ENCODE measurements around the gene HACD2. TPM values are rescaled to one million over a fixed set of nuclear protein-coding genes. Genes with fewer than 3 reads are reported as not detected.

HACD2 gene
- polyA plus RNA-seq, 1 of the 3 experiments (the other 2 are of a cell fraction): 13.8 TPM

DNA sequence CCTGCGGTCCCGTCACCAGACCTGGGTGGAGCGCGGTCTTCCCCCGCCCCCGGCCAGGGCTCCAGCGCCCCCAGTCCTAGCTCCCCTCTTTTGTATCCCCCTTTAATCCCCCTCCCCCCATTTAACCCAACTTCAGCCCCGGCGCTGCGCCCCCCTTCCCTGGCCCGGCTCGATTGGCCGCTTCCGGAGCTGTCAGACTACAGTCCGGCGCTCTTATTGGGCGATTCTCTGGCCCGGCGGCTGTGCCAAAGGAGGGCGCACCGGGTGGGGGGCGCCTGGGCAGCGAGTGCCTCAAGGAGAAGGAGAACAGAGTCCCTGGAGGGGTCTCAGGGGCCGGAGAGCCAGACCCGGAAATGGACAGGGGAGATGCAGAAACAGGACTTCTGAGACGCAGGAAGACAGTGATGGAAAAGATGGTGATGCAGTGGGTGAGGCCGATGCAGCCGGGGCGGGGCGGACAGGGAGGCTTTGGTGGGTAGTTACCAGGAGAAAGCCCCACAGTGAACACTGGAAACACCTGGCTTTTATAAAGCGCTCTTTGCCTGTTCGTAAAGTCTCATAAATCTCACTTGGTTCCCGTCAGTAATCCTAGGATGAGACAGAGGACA, 134.8 kb downstream of the HACD2 start:
- H3K4me2 ChIP-seq: peak overlapping the region; percentile 87
- peak overlapping the region; percentile 84 for H2AFZ ChIP-seq (ENCODE audit: low read depth)
- H3K9me3 ChIP-seq: no peaks in the 10 kb centered on the region
- no peaks in the 10 kb centered on the region for H3K79me2 ChIP-seq (ENCODE audit: insufficient read depth)
- peaks cover 46% of the 10 kb centered on the region for H3K27me3 ChIP-seq (ENCODE audit: insufficient read depth)
- no peak overlapping the region; a peak in 1 of 4 replicates for H3K27ac ChIP-seq (ENCODE audit: low read depth in 2 of 2, low read length in 1 of 2)
- H3K4me1 ChIP-seq (ENCODE audit: control insufficient read depth in 1 of 2, insufficient read depth in 2 of 2, low read depth in 1 of 2, low read length in 1 of 2): peaks cover 0 to 5% of the 10 kb centered on the region in 2 experiments; a peak in 1 of 4 replicates
- DNase-seq: peak; percentile 79
- 7% methylated on average over 33 of the region's 33 CpGs for WGBS (ENCODE audit: low lambda C conversion rate)
- H3K9ac ChIP-seq: no peak overlapping the region
- ChIA-PET POLR2A (no interaction called here), CTCF (interaction anchor here (1.0 to 4.4 kb wide), 4 partner anchors 10 to 39 kb away, joined by 3 to 23 read pairs (median 5); no protein-coding TSS in a partner anchor)
- H3K9me2 ChIP-seq: no peaks in the 10 kb centered on the region
- H3K36me3 ChIP-seq (replicated peaks in 1 of 2; ENCODE audit: control insufficient read depth in 1 of 2, insufficient read depth in 2 of 2, low read length in 1 of 2): no peaks in the 10 kb centered on the region
- H3K4me3 ChIP-seq (ENCODE audit: low read depth in 2 of 2, low read length in 1 of 2): peak overlapping the region; percentile 62 to 64
- H3F3A ChIP-seq (replicated peaks; ENCODE audit: insufficient read depth): no peaks in the 10 kb centered on the region
- H4K20me1 ChIP-seq (ENCODE audit: insufficient read depth): no peaks in the 10 kb centered on the region
- TF ChIP-seq JUND (IDR thresholded peaks at IDR 0.05) (no peak), FOXM1 (IDR thresholded peaks at IDR 0.05; ENCODE audit: low read depth) (no peak), PBX3 (IDR thresholded peaks at IDR 0.05) (peak; percentile 38; the same call in 1 of the 2 replicates), YY1 (IDR thresholded peaks at IDR 0.05; ENCODE audit: low read depth) (no peak)
- TF ChIP-seq, protein P1, sequence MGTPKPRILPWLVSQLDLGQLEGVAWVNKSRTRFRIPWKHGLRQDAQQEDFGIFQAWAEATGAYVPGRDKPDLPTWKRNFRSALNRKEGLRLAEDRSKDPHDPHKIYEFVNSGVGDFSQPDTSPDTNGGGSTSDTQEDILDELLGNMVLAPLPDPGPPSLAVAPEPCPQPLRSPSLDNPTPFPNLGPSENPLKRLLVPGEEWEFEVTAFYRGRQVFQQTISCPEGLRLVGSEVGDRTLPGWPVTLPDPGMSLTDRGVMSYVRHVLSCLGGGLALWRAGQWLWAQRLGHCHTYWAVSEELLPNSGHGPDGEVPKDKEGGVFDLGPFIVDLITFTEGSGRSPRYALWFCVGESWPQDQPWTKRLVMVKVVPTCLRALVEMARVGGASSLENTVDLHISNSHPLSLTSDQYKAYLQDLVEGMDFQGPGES (IDR thresholded peaks at IDR 0.05; ENCODE audit: low read depth, low read length): no peak

GRCh38 chr3:123449102-123449996, 135.5 kb downstream of the HACD2 start:
- no peaks in the 10 kb centered on the region for H4K20me1 ChIP-seq (ENCODE audit: insufficient read depth)
- peaks cover 52% of the 10 kb centered on the region for H3K27me3 ChIP-seq (ENCODE audit: insufficient read depth)
- H3K9me2 ChIP-seq: no peaks in the 10 kb centered on the region
- peak overlapping the region; percentile 84 for H2AFZ ChIP-seq (ENCODE audit: low read depth)
- H3K4me2 ChIP-seq: peak overlapping the region; percentile 87
- no peak for TF ChIP-seq MXI1 (IDR thresholded peaks at IDR 0.05; ENCODE audit: low read depth, low read length)
- TF ChIP-seq EP300 (IDR thresholded peaks at IDR 0.05; ENCODE audit: borderline replicate concordance in 1 of 2, low read depth in 1 of 2, low read length in 1 of 2): no peak
- no peaks in the 10 kb centered on the region for H3F3A ChIP-seq (replicated peaks; ENCODE audit: insufficient read depth)
- no peaks in the 10 kb centered on the region for H3K36me3 ChIP-seq (replicated peaks in 1 of 2; ENCODE audit: control insufficient read depth in 1 of 2, insufficient read depth in 2 of 2, low read length in 1 of 2)
- no peaks in the 10 kb centered on the region for H3K79me2 ChIP-seq (ENCODE audit: insufficient read depth)
- H3K27ac ChIP-seq (ENCODE audit: low read depth in 2 of 2, low read length in 1 of 2): no peak overlapping the region; a peak in 1 of 4 replicates
- no peaks in the 10 kb centered on the region for H3K9me3 ChIP-seq
- no peak overlapping the region for H3K9ac ChIP-seq
- H3K4me3 ChIP-seq (ENCODE audit: low read depth in 2 of 2, low read length in 1 of 2): peak overlapping the region; percentile 62 to 64
- peak; percentile 91 for DNase-seq
- CTCF ChIA-PET: interaction anchor here (0.6 to 4.5 kb wide), 9 partner anchors 10 to 127 kb away, joined by 3 to 23 read pairs (median 6); no protein-coding TSS in a partner anchor
- H3K4me1 ChIP-seq (ENCODE audit: control insufficient read depth in 1 of 2, insufficient read depth in 2 of 2, low read depth in 1 of 2, low read length in 1 of 2): peaks cover 0 to 5% of the 10 kb centered on the region in 2 experiments; a peak in 1 of 4 replicates
- POLR2A ChIA-PET: interaction anchor here (0.6 kb wide), 1 partner anchor 358 kb away, joined by 4 read pairs; no protein-coding TSS in a partner anchor
- 4% methylated on average over 17 of the region's 114 CpGs for WGBS (ENCODE audit: low lambda C conversion rate)

Data from SK-N-SH (cell line).